Uterus (tissue), 2 donors: Measurements from ENCODE around the gene RILPL2.
"Not testable (repeated sequence)": the region's sequence is repeated elsewhere in the genome, so short reads cannot be mapped to it uniquely, and the experiment has no call there.

Experiments used
- CTCF ChIP-seq, 4 experiments: fragments of 200-600 bp in 2 of 4; fragments of 450-650 bp in 2 of 4; sonication (generic) in 2 of 4; IDR thresholded peaks; one replicate each; pipeline ENCODE4 v1.5.1; 2016 to 2019; ENCODE audit warnings: antibody characterized with exemption in 4 of 4, mild to moderate bottlenecking in 2 of 4, moderate library complexity in 1 of 4
- POLR2A ChIP-seq, 2 donors: fragments of 450-650 bp; IDR thresholded peaks; one replicate each; pipeline ENCODE4 v1.6.1; 2016; ENCODE audit warnings: antibody characterized with exemption in 2 of 2, mild to moderate bottlenecking in 1 of 2, moderate library complexity in 1 of 2

- TF ChIP-seq CTCF, POLR2A (IDR thresholded peaks at IDR 0.05): not testable (repeated sequence)
These were observed 64.1 kb downstream of the RILPL2 start for GRCh38 chr12:123372415-123372814.
